SK-N-SH (cell line): ENCODE measurements around the gene MAN2A1. TPM values are rescaled to one million over a fixed set of nuclear protein-coding genes. Genes with fewer than 3 reads are reported as not detected.
A peak's percentile ranks its signal among the peaks of the same experiment; 100 is the strongest.

Experiments used
- CTCF ChIA-PET: fragments of 300-600, 350-600 bp; formaldehyde crosslinking; extraction: SDS; loops from one replicate; lab custom pipeline; 2021; lab: Yijun Ruan, JAX
- POLR2A ChIA-PET: fragments of 350-600 bp; sonication (Branson Sonifier 250); formaldehyde crosslinking; extraction: SDS; loops from one replicate; lab custom pipeline; 2020; ENCODE audit warnings: antibody characterized with exemption, inconsistent platforms; lab: Yijun Ruan, JAX
- DNase-seq: peaks from one replicate; pipeline ENCODE4 v3.0.0; 2012
- H2AFZ ChIP-seq: fragments of 200-600 bp; sonication (generic); 2 replicates; pipeline ENCODE4 v1.8.1; 2016; ENCODE audit warnings: antibody characterized with exemption, mild to moderate bottlenecking, low read depth
- H3F3A ChIP-seq: fragments of 200-600 bp; sonication (generic); replicated peaks from 2 replicates; pipeline ENCODE3; 2016; ENCODE audit warnings: antibody characterized with exemption, mild to moderate bottlenecking; ENCODE audit not compliant: insufficient read depth
- H3K27ac ChIP-seq, 2 experiments: fragments of 200-500 bp in 1 of 2; fragments of 200-600 bp in 1 of 2; sonication (Bioruptor generic) in 1 of 2; sonication (generic), shearing (Covaris generic) in 1 of 2; 2 replicates each; pipeline versions ENCODE4 v1.5.1 to v1.6.1; 2014 to 2016; ENCODE audit warnings: low read depth in 2 of 2, inconsistent platforms in 1 of 2, low read length in 1 of 2, mild to moderate bottlenecking in 1 of 2, mixed read lengths in 1 of 2
- H3K27me3 ChIP-seq: fragments of 200-600 bp; sonication (generic), shearing (Covaris generic); 2 replicates; pipeline ENCODE4 v1.6.1; 2016; ENCODE audit warnings: mixed run types; ENCODE audit not compliant: insufficient read depth
- H3K36me3 ChIP-seq, 2 experiments: fragments of 200-500 bp in 1 of 2; fragments of 200-600 bp in 1 of 2; sonication (Bioruptor generic) in 1 of 2; sonication (generic) in 1 of 2; replicated peaks in 1 of 2; 2 replicates each; pipeline versions ENCODE3 to v1.5.1; 2014 to 2016; ENCODE audit warnings: low read length in 1 of 2, mild to moderate bottlenecking in 1 of 2; ENCODE audit not compliant: insufficient read depth in 2 of 2, control insufficient read depth in 1 of 2
- H3K4me1 ChIP-seq, 2 experiments: fragments of 200-500 bp in 1 of 2; fragments of 200-600 bp in 1 of 2; sonication (Bioruptor generic) in 1 of 2; sonication (generic), shearing (Covaris generic) in 1 of 2; 2 replicates each; pipeline versions ENCODE4 v1.5.1 to v1.6.1; 2014 to 2016; ENCODE audit warnings: low read depth in 1 of 2, low read length in 1 of 2, mixed run types in 1 of 2; ENCODE audit not compliant: insufficient read depth in 2 of 2, control insufficient read depth in 1 of 2
- H3K4me2 ChIP-seq: fragments of 200-600 bp; sonication (generic), shearing (Covaris generic); 2 replicates; pipeline ENCODE4 v1.6.1; 2017; ENCODE audit warnings: mixed run types
- H3K4me3 ChIP-seq, 2 experiments: fragments of 200-500 bp in 1 of 2; fragments of 200-600 bp in 1 of 2; sonication (Bioruptor generic) in 1 of 2; sonication (generic), shearing (Covaris generic) in 1 of 2; 2 replicates each; pipeline versions ENCODE4 v1.5.1 to v1.8.1; 2014 to 2016; ENCODE audit warnings: low read depth in 2 of 2, inconsistent platforms in 1 of 2, low read length in 1 of 2, mild to moderate bottlenecking in 1 of 2, mixed read lengths in 1 of 2, moderate library complexity in 1 of 2
- H3K79me2 ChIP-seq: fragments of 200-600 bp; sonication (generic); 2 replicates; pipeline ENCODE4 v1.8.1; 2017; ENCODE audit warnings: mild to moderate bottlenecking; ENCODE audit not compliant: insufficient read depth
- H3K9ac ChIP-seq: fragments of 200-600 bp; sonication (generic); 2 replicates; pipeline ENCODE4 v1.6.1; 2017; ENCODE audit warnings: mixed run types
- H3K9me2 ChIP-seq: fragments of 200-600 bp; sonication (generic); 2 replicates; pipeline ENCODE4 v1.6.1; 2017; ENCODE audit warnings: mixed run types
- H3K9me3 ChIP-seq: fragments of 200-600 bp; sonication (generic); 2 replicates; pipeline ENCODE4 v1.6.1; 2017; ENCODE audit warnings: mixed run types, mild to moderate bottlenecking, moderate library complexity
- H4K20me1 ChIP-seq: fragments of 200-600 bp; sonication (generic); 2 replicates; pipeline ENCODE4 v1.6.1; 2017; ENCODE audit warnings: mild to moderate bottlenecking, mixed run types; ENCODE audit not compliant: insufficient read depth
- CHD2 ChIP-seq: fragments of 150-350 bp; IDR thresholded peaks from 2 replicates; pipeline ENCODE4 v1.6.1; 2018; ENCODE audit warnings: low read length; ENCODE audit not compliant: partially characterized antibody
- ELF1 ChIP-seq: IDR thresholded peaks from 2 replicates; pipeline ENCODE4 v1.4.0; 2012
- EP300 ChIP-seq, 2 experiments: IDR thresholded peaks; 2 replicates each; pipeline versions ENCODE4 v1.4.0 to v1.6.1; 2012; ENCODE audit warnings: borderline replicate concordance in 1 of 2, low read depth in 1 of 2, low read length in 1 of 2
- EZH2phosphoT487 ChIP-seq: fragments of 200-600 bp; sonication (generic); IDR thresholded peaks from 2 replicates; pipeline ENCODE4 v1.6.1; 2017; ENCODE audit warnings: low read depth, mixed run types, mild to moderate bottlenecking, antibody characterized with exemption, moderate library complexity, borderline replicate concordance
- FOXJ3 ChIP-seq: sonication (generic); formaldehyde crosslinking; IDR thresholded peaks from 2 replicates; pipeline ENCODE4 v1.5.1; 2020; ENCODE audit warnings: mild to moderate bottlenecking, missing genetic modification reagents
- FOXM1 ChIP-seq: IDR thresholded peaks from 2 replicates; pipeline ENCODE4 v1.4.0; 2012; ENCODE audit warnings: low read depth, mild to moderate bottlenecking
- JUND ChIP-seq: IDR thresholded peaks from 2 replicates; pipeline ENCODE4 v1.4.0; 2012
- MEF2A ChIP-seq: IDR thresholded peaks from 2 replicates; pipeline ENCODE4 v1.4.0; 2012; ENCODE audit warnings: low read depth, borderline replicate concordance
- MXI1 ChIP-seq: IDR thresholded peaks from 2 replicates; pipeline ENCODE4 v1.6.1; 2012; ENCODE audit warnings: mild to moderate bottlenecking, low read depth, low read length, improper control_type of control experiment
- NRF1 ChIP-seq: IDR thresholded peaks from 2 replicates; pipeline ENCODE4 v1.6.1; 2012; ENCODE audit warnings: low read depth, mild to moderate bottlenecking, low read length
- PBX3 ChIP-seq: IDR thresholded peaks from 2 replicates; pipeline ENCODE4; 2012
- POLR2AphosphoS5 ChIP-seq: IDR thresholded peaks from 2 replicates; pipeline ENCODE4 v1.6.1; 2012; ENCODE audit warnings: low read depth, low read length
- RAD21 ChIP-seq: IDR thresholded peaks from 2 replicates; pipeline ENCODE4 v1.6.1; 2012; ENCODE audit warnings: mild to moderate bottlenecking, low read length
- RFX5 ChIP-seq: IDR thresholded peaks from 2 replicates; pipeline ENCODE4 v1.6.1; 2012; ENCODE audit warnings: mild to moderate bottlenecking, improper control_type of control experiment, low read length
- RXRA ChIP-seq: IDR thresholded peaks from 2 replicates; pipeline ENCODE4 v1.4.0; 2012; ENCODE audit warnings: low read depth, mild to moderate bottlenecking, borderline replicate concordance
- SIN3A ChIP-seq: IDR thresholded peaks from 2 replicates; pipeline ENCODE4 v1.6.1; 2012; ENCODE audit warnings: low read depth, mild to moderate bottlenecking, low read length, moderate library complexity, borderline replicate concordance
- SMC3 ChIP-seq: IDR thresholded peaks from 2 replicates; pipeline ENCODE4 v1.6.1; 2012; ENCODE audit warnings: low read depth, low read length, improper control_type of control experiment
- TAF1 ChIP-seq: IDR thresholded peaks from 2 replicates; pipeline ENCODE4 v1.6.1; 2012; ENCODE audit warnings: low read depth, mild to moderate bottlenecking, low read length, moderate library complexity, borderline replicate concordance
- TCF12 ChIP-seq: IDR thresholded peaks from 2 replicates; pipeline ENCODE4 v1.4.0; 2012
- USF1 ChIP-seq: IDR thresholded peaks from 2 replicates; pipeline ENCODE4 v1.4.0; 2012; ENCODE audit warnings: low read depth, borderline replicate concordance
- USF2 ChIP-seq: fragments of 150-350 bp; IDR thresholded peaks from 2 replicates; pipeline ENCODE4 v1.6.1; 2017; ENCODE audit warnings: antibody characterized with exemption, low read length, low read depth, borderline replicate concordance
- YY1 ChIP-seq: IDR thresholded peaks from 2 replicates; pipeline ENCODE4 v1.4.0; 2012; ENCODE audit warnings: low read depth, mild to moderate bottlenecking
- ZBTB33 ChIP-seq: IDR thresholded peaks from 2 replicates; pipeline ENCODE4 v1.4.0; 2012; ENCODE audit warnings: low read depth, borderline replicate concordance
- WGBS: methylation state at CpG from one replicate; pipeline ENCODE4 v1.1.6; 2017; ENCODE audit warnings: low lambda C conversion rate; 5-methylcytosine and 5-hydroxymethylcytosine counted together
- polyA plus RNA-seq, 3 experiments: library from polyadenylated mRNA; depleted of rRNA; stranded (reverse); fragments of >200 nt; gene quantifications; 2 replicates each; pipeline ENCODE4 v1.2.3, GENCODE V29; 2012

Gene MAN2A1
- polyA plus RNA-seq, 1 of the 3 experiments (the other 2 are of a cell fraction), result 19.7 TPM

GRCh38 chr5:109876030-109876725 is 186.5 kb downstream of the MAN2A1 start:
- H3K36me3 ChIP-seq, result no peaks in the 10 kb centered on the region
- 92% methylated on average over 6 of the region's 6 CpGs for WGBS
- no peak for DNase-seq
- H2AFZ ChIP-seq, result no peak overlapping the region
- H3K27me3 ChIP-seq, result no peaks in the 10 kb centered on the region
- H3K9me3 ChIP-seq, result no peaks in the 10 kb centered on the region
- no peak overlapping the region for H3K9ac ChIP-seq
- H4K20me1 ChIP-seq, result no peaks in the 10 kb centered on the region
- TF ChIP-seq POLR2AphosphoS5 (no peak), PBX3 (no peak), JUND (no peak), EP300 (IDR thresholded peaks at IDR 0.05; ENCODE audit: borderline replicate concordance in 1 of 2, low read depth in 1 of 2, low read length in 1 of 2) (no peak), NRF1 (no peak)
- ChIA-PET CTCF (no interaction called here), POLR2A (no interaction called here)
- no peak overlapping the region for H3K4me2 ChIP-seq
- no peaks in the 10 kb centered on the region for H3K79me2 ChIP-seq
- no peaks in the 10 kb centered on the region for H3K9me2 ChIP-seq
- no peak overlapping the region for H3K27ac ChIP-seq
- peaks cover 7% of the 10 kb centered on the region for H3F3A ChIP-seq
- no peaks in the 10 kb centered on the region; a peak in 1 of 4 replicates for H3K4me1 ChIP-seq
- no peak overlapping the region for H3K4me3 ChIP-seq

- no peak overlapping the region for H3K4me2 ChIP-seq
- H3K9ac ChIP-seq, result no peak overlapping the region
- no peak for DNase-seq
- no peaks in the 10 kb centered on the region for H3K9me3 ChIP-seq
- peak overlapping the region in 1 of 2 experiments; percentile 45; a peak in 2 of 4 replicates for H3K27ac ChIP-seq
- CTCF ChIA-PET, result no interaction called here
- peaks cover 7% of the 10 kb centered on the region for H3F3A ChIP-seq
- WGBS, result 90% methylated on average over 10 of the region's 10 CpGs
- H3K36me3 ChIP-seq, result no peaks in the 10 kb centered on the region
- no peaks in the 10 kb centered on the region for H4K20me1 ChIP-seq
- no peak overlapping the region for H3K4me3 ChIP-seq
- no peaks in the 10 kb centered on the region for H3K9me2 ChIP-seq
- H2AFZ ChIP-seq, result no peak overlapping the region
- POLR2A ChIA-PET, result no interaction called here
- no peaks in the 10 kb centered on the region for H3K79me2 ChIP-seq
- H3K4me1 ChIP-seq, result no peaks in the 10 kb centered on the region; a peak in 1 of 4 replicates
- no peaks in the 10 kb centered on the region for H3K27me3 ChIP-seq
- TF ChIP-seq RXRA, result no peak
- TF ChIP-seq ELF1, result no peak
- TF ChIP-seq ZBTB33, result no peak
- TF ChIP-seq RFX5, result no peak
- TF ChIP-seq POLR2AphosphoS5, result no peak
- TF ChIP-seq EP300 (IDR thresholded peaks at IDR 0.05; ENCODE audit: borderline replicate concordance in 1 of 2, low read depth in 1 of 2, low read length in 1 of 2), result peak in 1 of 2 experiments; percentile 69; a peak in 2 of 4 replicates
- TF ChIP-seq USF1, result no peak
- TF ChIP-seq JUND, result peak; percentile 61
- no peak for TF ChIP-seq FOXJ3 (CRISPR knock-in tag)
- no peak for TF ChIP-seq TAF1
- TF ChIP-seq SIN3A, result no peak
- TF ChIP-seq FOXM1, result peak; percentile 47; the same call in 1 of the 2 replicates
- TF ChIP-seq RAD21, result no peak
- no peak for TF ChIP-seq MEF2A
- TF ChIP-seq EZH2phosphoT487, result no peak
- no peak for TF ChIP-seq YY1
- TF ChIP-seq NRF1, result no peak
- peak; percentile 73 for TF ChIP-seq TCF12
- TF ChIP-seq MXI1, result no peak
- no peak for TF ChIP-seq USF2
- no peak for TF ChIP-seq CHD2
- no peak for TF ChIP-seq SMC3
These were observed 187.4 kb downstream of the MAN2A1 start for GRCh38 chr5:109876941-109877669.
